ENCODE data around the gene EEFSEC. TPM values are rescaled to one million over a fixed set of nuclear protein-coding genes. Genes with fewer than 3 reads are reported as not detected.
A peak's percentile ranks its signal among the peaks of the same experiment; 100 is the strongest.

The EEFSEC gene
- total RNA-seq, 1 donor from 2014 or later = 16.2 TPM

GRCh38 chr3:128179484-128179819, 26.2 kb downstream of the EEFSEC start:
- intact Hi-C loops (cut with DNase I) = no loop called here
- no peak for DNase-seq (ENCODE audit: low spot score in 2 of 2)
- Histone ChIP-seq H3K4me3 (peak overlapping the region; percentile 8 to 30), H3K27me3 (no peaks in the 10 kb centered on the region), H3K4me1 (peaks cover 3 to 5% of the 10 kb centered on the region in 2 donors), H3K9me3 (no peaks in the 10 kb centered on the region), H3K36me3 (no peaks in the 10 kb centered on the region), H3K27ac (no peak overlapping the region)
- TF ChIP-seq CTCF (IDR thresholded peaks at IDR 0.05) = no peak

GRCh38 chr3:128180436-128180835, 27.2 kb downstream of the EEFSEC start:
- no peak for DNase-seq (ENCODE audit: low spot score in 2 of 2)
- Histone ChIP-seq H3K9me3 (no peaks in the 10 kb centered on the region), H3K27ac (no peak overlapping the region), H3K4me3 (no peak overlapping the region), H3K36me3 (no peaks in the 10 kb centered on the region), H3K27me3 (no peaks in the 10 kb centered on the region), H3K4me1 (peaks cover 3 to 5% of the 10 kb centered on the region in 2 donors)
- intact Hi-C loops (cut with DNase I) = no loop called here
- TF ChIP-seq CTCF (IDR thresholded peaks at IDR 0.05) = no peak

GRCh38 chr3:128180913-128181312, 27.6 kb downstream of the EEFSEC start:
- intact Hi-C loops (cut with DNase I) = no loop called here
- no peak overlapping the region for H3K27ac ChIP-seq
- DNase-seq (ENCODE audit: low spot score in 2 of 2) = no peak

GRCh38 chr3:128182656-128183055, 29.4 kb downstream of the EEFSEC start:
- TF ChIP-seq CTCF (IDR thresholded peaks at IDR 0.05) = no peak
- no peak for DNase-seq (ENCODE audit: low spot score in 2 of 2)
- Histone ChIP-seq H3K36me3 (no peaks in the 10 kb centered on the region), H3K9me3 (no peaks in the 10 kb centered on the region), H3K4me3 (no peak overlapping the region), H3K27me3 (no peaks in the 10 kb centered on the region), H3K4me1 (peaks cover 3 to 5% of the 10 kb centered on the region in 2 donors), H3K27ac (no peak overlapping the region)
- intact Hi-C loops (cut with DNase I) = no loop called here

More at GRCh38 chr3:128180913-128181312, 27.6 kb downstream of the EEFSEC start:
- TF ChIP-seq CTCF (IDR thresholded peaks at IDR 0.05) = no peak
- no peaks in the 10 kb centered on the region for H3K9me3 ChIP-seq
- no peaks in the 10 kb centered on the region for H3K27me3 ChIP-seq
- peaks cover 3 to 5% of the 10 kb centered on the region in 2 donors for H3K4me1 ChIP-seq
- H3K4me3 ChIP-seq = peak overlapping the region in 1 of 2 donors; percentile 32
- H3K36me3 ChIP-seq = no peaks in the 10 kb centered on the region

GRCh38 chr3:128185630-128186447, 32.6 kb downstream of the EEFSEC start:
- Histone ChIP-seq H3K27me3 (no peaks in the 10 kb centered on the region), H3K4me3 (no peak overlapping the region), H3K9me3 (no peaks in the 10 kb centered on the region), H3K27ac (no peak overlapping the region), H3K4me1 (peaks cover 0 to 3% of the 10 kb centered on the region in 2 donors), H3K36me3 (no peaks in the 10 kb centered on the region)
- no peak for TF ChIP-seq CTCF (IDR thresholded peaks at IDR 0.05)
- intact Hi-C loops (cut with DNase I) = no loop called here
- no peak for DNase-seq (ENCODE audit: low spot score in 2 of 2)
